Mesenteric fat pad (tissue), 1 donor: ENCODE results near the gene STEAP3. TPM values are rescaled to one million over a fixed set of nuclear protein-coding genes. Genes with fewer than 3 reads are reported as not detected.

ENCODE experiments used
- DNase-seq: peaks from one replicate; pipeline ENCODE4 v3.0.0-alpha.2; 2020; ENCODE audit warnings: low spot score
- total RNA-seq: library from RNA; stranded (reverse); fragmentation: NEBNext Ultra II Directional; extraction: Animal tissue kit (Norgen Biotek cat#: 25700); gene quantifications from one replicate; pipeline ENCODE4 v1.2.1, GENCODE V29; 2021
- donor health status: DM: yes; HTN: yes; CAD: no.

STEAP3 gene
- total RNA-seq, 1 donor from 2014 or later: 15.2 TPM

DNA sequence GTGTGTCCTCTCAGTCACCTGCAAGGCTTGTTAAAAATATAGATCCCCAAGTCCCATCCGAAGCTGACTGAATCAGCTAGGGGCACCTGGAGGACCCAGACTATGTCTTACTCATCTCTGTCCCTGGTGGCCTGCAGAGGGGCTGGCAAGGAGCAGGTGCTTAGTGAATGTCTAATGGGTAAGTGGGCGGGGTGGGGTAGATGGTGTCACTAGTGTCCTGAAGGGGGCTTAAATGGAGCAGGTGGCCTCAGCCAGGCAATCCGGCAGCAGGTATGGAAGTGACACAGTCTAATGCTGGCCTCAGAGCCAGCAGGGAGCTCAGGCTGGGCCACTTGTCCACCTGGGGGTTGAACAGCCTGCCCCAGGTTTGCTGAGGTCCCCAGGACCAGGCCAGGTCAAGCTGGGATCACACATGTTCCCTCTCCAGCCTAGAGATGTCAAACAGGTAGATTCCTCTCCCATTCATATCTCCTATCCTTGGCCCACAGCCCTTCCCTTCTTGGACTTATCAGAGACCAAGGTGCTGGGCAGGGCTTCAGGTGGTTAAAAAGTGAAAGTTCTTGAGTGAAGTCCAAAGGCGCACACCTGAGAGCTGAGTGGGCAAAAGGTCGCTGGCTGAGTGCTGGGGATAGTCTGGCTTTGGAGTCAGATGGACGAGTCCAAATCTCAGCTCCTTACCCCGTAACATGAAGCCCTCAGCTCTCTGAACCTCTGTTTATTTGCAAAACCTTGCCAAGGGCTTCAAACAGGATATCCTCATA lies 1.7 kb downstream of the STEAP3 start:
- DNase-seq: no peak

- DNase-seq: no peak
Measured at GRCh38 chr2:119225926-119226325, 2.3 kb downstream of the STEAP3 start.

GRCh38 chr2:119227346-119227745 lies 3.7 kb downstream of the STEAP3 start:
- DNase-seq: no peak

DNA sequence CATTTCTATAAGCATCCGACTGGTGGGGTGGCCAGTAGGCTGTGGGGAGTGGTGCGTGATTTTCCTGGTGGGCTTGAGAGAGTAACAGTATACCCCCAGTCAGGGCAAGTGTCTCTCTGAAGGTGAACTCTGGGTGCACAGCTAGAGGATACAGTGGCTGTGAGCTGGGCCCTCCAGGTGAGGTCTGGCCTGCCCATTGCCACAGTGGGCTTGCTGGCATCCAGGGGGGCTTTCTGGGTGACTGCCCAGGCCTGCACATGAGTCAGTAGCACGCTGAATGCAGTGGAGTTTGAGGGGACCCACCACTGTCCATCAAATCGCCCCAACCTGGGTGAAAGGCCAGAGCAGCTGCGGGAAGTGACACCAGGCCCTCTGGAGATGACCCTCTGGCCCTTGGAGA lies 4.5 kb downstream of the STEAP3 start:
- no peak for DNase-seq

DNA sequence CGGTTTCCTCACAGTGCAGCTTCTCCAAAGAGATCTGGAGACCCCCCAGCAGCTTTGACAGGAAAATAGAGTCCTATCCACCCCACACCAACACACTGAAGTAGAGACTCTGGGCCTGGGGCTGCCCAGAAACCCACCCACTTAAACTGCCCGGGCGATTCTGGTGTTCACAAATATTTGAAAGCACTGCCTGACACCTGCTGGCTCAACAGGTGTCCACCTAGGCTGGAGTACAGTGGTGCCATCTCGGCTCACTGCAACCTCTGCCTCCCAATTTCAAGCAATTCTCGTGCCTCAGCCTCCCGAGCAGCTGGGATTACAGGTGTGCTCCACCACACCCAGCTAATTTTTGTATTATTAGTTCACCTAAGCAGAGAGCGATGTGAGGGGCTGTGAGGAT lies 5.3 kb downstream of the STEAP3 start:
- no peak for DNase-seq

GRCh38 chr2:119229716-119230115 lies 6.1 kb downstream of the STEAP3 start:
- DNase-seq: no peak

DNA sequence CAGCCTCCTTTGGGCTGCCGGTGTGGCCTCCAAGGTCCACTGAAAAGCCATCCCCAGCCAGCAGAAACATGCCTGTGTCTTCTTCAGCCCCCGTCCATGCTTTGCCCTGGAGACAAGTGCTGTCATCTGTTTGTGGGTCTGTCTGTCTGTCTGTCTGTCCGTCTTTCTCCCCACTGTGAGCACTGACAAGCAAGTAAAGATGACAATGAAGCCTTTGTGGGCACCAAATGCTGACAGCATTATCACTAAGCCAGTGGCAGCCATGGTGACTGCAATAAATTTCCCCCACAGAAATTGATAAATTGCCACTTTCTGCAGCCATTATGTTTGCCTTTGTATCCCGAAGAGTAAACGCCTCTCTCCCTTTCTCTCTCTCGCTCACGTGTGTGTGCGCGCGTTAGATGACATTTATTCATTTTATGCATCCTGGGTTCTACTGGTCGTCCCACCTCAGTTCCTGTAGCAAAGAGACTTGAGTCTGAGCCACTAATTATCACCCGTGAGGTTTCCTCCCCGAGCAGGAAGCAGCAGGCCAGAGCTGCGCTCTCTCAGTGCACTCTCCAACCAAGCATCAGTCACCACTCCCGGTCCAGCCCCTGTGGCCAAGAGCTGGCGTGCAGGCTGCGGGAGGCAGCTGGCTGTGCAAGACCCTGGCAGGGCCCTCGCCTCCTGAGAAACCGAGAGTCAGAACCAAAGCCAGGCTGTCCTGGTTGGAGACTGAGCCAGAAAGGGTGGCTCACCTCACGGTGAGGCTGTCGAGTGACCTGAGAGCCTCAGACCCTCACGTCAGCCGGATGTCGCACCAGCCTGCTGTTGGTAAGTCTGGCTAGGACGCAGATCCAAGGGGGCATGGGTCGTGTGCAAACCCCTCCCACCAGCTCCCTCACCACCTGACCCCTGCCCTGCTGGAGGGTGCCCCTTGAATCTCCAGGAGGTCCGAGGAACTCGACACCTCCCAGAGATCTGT lies 6.9 kb downstream of the STEAP3 start:
- no peak for DNase-seq

GRCh38 chr2:119231975-119232665 lies 8.5 kb downstream of the STEAP3 start:
- no peak for DNase-seq

DNA sequence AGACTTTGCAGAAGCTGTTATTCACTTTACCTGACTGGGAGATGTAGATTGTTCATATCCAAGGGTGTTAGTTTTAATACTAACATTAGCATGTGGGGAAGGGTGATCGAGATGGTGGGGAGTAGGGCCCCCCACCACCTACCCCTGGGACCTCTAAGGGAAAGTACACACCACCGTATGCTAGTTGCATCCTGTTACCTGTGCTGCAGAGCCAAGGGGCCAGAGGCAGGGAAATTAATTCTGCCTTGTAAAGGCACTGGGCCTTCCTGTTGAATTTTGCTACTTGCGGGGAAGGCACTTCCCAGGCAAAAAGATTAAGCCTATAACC lies 9.0 kb downstream of the STEAP3 start:
- no peak for DNase-seq

DNA sequence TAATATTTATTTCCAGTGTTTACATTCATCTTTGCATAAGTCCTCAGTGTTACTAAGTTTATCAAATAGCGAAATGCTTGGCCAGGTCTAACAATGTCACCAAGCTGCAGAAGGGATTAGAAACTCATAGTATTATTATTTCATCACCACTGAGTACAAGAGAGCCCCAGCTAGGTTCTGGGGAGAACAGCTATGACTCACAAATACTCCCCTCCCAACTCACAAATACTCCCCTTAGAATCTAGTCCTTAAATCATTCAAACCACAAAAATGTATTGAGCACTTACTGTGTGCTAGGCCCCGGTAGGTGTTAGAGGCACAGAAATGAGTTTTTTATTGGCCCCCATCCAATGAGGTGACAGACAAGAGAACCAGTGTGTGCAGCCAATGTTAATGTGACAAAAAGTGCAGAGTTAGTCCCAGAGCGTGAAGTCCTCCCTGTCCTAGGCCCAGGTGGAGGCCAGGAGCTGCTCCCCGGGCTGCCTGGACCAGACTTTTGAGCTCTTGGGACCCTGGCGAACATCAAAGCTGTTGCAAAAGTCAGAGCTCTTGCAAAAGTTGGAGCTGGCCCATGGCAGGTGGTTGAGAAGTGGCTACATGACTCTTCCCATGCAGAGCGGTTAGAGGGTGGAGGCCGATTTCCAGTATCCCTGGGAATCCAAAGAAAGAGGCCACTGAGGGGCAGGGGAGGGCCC lies 9.8 kb downstream of the STEAP3 start:
- DNase-seq: no peak

DNA sequence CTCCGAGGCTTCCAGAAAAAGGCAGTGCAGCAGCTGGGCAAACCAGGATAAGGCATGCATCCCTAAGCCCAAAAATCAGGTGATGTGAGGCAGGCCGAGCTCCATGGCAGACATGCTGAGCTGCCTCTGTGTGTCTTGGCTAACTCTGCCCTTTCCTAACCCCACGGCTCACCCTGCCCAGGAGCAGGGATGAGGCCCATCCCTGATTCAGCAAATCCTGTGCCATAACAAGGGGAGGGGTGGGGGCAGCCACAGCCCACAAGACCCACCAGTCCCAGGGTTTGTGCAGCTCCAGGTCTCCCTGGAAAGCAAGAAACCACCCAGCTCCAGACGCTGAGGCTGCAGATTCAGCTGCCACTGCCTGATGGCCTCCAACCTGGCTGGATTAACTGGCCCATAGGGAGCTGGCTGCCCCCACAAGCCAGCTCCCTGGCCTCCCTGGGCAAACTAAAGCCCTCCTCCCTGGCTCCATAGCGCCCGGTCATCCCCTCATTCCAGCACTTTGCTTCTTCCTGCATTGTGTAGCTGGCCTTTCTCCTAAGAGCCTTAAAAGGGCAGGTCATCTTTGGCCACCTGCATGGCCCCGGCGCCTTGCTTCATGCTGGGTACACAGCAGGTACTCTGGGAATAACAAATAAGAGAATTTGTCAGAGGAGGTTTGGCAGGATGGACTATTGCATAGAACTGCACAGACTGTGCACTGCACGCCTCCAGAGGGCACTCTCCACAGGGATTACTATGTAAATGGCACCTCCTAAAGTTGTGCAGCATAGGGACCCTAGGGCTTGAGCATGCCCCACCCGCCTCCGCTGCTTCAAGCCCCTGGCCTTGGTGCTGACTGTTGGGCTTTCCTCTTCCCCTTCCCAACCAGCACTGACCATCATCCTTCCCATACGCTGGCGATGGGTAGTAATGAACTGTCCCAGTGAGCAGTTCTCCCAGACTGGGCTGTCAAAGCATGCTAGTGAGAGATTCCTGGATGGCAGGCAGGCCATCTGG lies 10.7 kb downstream of the STEAP3 start:
- no peak for DNase-seq

- DNase-seq: no peak
Measured at GRCh38 chr2:119236796-119237195, 13.2 kb downstream of the STEAP3 start.

DNA sequence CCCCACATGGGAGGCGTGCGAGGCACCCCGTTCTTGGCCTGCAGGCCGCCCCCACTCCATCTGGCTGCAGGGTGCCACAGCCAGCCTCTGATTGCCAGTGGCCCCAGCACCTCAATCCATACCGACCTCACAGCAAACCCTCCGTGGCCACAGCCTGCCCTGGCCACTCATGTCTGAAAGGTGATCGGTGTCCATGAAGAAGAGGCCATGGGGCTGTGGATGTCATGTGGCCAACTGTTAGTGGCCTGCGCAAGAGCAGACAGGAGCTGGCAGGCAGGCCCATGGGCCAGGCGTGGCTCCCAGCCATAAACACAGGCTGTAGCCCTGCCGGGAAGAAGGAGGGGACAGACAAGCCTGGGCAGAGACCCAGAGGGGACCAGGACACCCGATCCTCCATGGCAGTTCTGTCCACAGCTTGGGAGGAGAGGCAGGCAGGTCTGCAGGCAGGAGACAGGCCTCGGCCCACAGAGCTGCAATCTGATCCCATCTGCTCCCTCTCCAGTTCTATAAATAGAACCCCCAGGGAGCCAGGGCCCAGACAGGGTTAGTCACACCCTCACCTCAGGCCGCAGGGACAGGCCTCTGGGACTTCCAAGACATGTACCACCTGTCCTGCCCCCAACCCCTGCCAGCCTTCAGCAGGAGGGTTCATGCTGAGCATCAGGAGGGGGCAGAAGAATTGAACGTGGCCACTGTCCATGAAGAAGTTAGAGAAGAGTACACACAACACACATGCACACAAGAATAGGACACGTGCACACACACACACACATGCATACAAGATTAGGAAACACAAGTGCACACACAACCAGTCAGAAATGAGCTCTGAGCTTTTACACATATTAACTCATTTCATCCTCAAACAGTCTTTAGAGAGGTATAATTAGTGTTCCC lies 16.9 kb downstream of the STEAP3 start:
- DNase-seq: no peak

GRCh38 chr2:119241205-119241532 lies 17.5 kb downstream of the STEAP3 start:
- DNase-seq: no peak

DNA sequence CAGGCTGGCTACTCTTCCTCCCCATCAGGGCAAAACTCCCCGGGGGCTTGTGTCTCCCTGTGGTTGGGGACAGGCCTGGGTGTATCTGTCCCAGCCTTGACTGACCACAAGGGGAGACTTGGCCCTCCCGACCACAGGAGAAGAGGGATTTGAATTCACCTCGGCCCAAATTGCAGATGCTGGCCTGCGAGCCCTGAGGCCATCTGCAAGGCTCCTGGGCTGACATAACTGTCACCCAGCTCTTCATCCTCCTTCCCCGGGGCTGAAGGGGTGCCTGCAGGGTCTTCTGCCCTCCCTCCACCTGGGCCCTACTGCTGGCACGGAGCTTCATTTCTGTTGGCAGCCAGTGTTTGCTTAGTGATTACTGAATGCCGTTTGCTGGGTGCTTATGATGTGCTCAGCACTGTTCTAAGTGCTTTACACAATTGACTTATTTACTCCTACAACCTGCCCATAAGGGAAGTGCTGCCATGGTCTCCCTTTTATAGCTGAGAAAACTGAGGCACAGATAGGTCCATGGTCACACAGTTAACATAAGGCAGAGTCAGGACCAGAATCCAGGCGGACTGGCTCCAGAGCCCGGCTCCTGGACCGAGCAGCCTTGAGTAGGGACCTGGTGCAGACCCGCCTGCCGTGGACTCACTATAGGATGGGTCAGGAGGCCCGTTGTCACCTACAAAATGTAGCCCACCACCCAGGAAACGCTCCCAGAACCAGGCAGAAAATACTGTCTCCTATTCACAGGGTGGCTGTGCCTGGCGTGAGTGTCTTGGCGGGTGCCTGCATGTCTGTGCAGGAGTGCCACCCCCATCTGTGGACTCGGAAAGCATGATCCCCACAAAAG lies 18.9 kb downstream of the STEAP3 start:
- no peak for DNase-seq

- no peak for DNase-seq
Measured at GRCh38 chr2:119243621-119244020, 20.0 kb downstream of the STEAP3 start.

GRCh38 chr2:119245076-119245840 lies 21.6 kb downstream of the STEAP3 start:
- no peak for DNase-seq
